ENCODE results near the gene DNM3.

Gene DNM3

GRCh38 chr1:172321451-172321850 is 480.2 kb downstream of the DNM3 start:
- Histone ChIP-seq H3K4me3 (ENCODE audit: low read length) (peak overlapping the region; percentile 72), H3K27me3 (replicated peaks; ENCODE audit: control insufficient read depth, insufficient read depth, low read length) (no peaks in the 10 kb centered on the region), H3K9ac (ENCODE audit: low read length) (peak overlapping the region; percentile 87), H3K4me1 (ENCODE audit: control insufficient read depth, insufficient read depth, low read length) (peaks cover 44% of the 10 kb centered on the region), H3K36me3 (ENCODE audit: control insufficient read depth, insufficient read depth, low read length, severe bottlenecking) (no peaks in the 10 kb centered on the region), H3K9me3 (ENCODE audit: control insufficient read depth, low read length) (no peaks in the 10 kb centered on the region)
- peak; percentile 83 for DNase-seq (ENCODE audit: low read depth)

DNA sequence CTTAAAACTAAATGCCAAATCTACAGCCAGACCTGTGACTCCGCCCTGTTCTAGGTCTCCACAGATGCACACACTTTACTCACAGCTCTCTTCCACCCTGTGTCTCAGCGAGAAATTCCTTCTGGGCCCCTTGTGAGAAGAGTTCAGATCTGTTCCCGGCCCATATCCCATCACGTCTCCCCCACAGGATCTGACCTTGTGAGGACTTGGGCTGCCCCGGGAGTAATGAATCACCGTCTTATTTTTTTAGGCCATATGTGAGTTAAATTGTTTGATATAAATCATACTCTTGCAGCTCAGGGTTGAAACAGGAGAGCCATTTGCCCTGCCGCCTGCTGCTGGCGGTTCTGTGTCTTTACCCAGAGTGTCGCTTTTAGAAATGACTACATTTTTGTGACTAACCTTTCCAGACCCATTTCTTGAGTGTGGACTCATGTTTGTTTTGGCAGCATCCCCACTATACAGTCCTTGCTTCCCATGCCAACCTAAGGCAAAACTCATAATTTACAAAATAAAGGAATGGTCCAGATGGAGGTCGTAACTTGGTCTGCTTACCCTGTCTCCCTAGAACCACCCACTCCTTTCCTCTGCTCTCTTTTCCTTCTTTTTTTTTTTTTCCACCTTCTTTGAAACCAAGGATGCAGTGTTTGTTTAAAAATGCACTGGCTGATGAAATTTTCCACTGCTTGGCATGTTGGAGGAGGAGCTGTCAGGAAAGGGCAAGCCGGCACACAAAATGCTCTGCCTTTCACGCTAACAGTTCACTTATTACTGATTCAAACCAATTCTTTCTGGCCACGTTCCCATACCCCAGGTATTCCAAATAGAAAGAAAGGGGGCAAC is 481.1 kb downstream of the DNM3 start:
- Histone ChIP-seq H3K9ac (ENCODE audit: low read length) (peak overlapping the region; percentile 87), H3K4me1 (ENCODE audit: control insufficient read depth, insufficient read depth, low read length) (peaks cover 44% of the 10 kb centered on the region), H3K9me3 (ENCODE audit: control insufficient read depth, low read length) (no peaks in the 10 kb centered on the region), H3K4me3 (ENCODE audit: low read length) (peak overlapping the region; percentile 72), H3K27me3 (replicated peaks; ENCODE audit: control insufficient read depth, insufficient read depth, low read length) (no peaks in the 10 kb centered on the region), H3K36me3 (ENCODE audit: control insufficient read depth, insufficient read depth, low read length, severe bottlenecking) (no peaks in the 10 kb centered on the region)
- peak; percentile 93 for DNase-seq (ENCODE audit: low read depth)

- no peaks in the 10 kb centered on the region for H3K36me3 ChIP-seq (ENCODE audit: control insufficient read depth, insufficient read depth, low read length, severe bottlenecking)
- H3K9ac ChIP-seq (ENCODE audit: low read length), result peak overlapping the region; percentile 87
- H3K27me3 ChIP-seq (replicated peaks; ENCODE audit: control insufficient read depth, insufficient read depth, low read length), result no peaks in the 10 kb centered on the region
- H3K9me3 ChIP-seq (ENCODE audit: control insufficient read depth, low read length), result no peaks in the 10 kb centered on the region
- peaks cover 44% of the 10 kb centered on the region for H3K4me1 ChIP-seq (ENCODE audit: control insufficient read depth, insufficient read depth, low read length)
- DNase-seq (ENCODE audit: low read depth), result no peak
- no peak overlapping the region for H3K4me3 ChIP-seq (ENCODE audit: low read length)
Measured at GRCh38 chr1:172323686-172324085, 482.4 kb downstream of the DNM3 start.

GRCh38 chr1:172324086-172324485 is 482.8 kb downstream of the DNM3 start:
- Histone ChIP-seq H3K9me3 (ENCODE audit: control insufficient read depth, low read length) (no peaks in the 10 kb centered on the region), H3K36me3 (ENCODE audit: control insufficient read depth, insufficient read depth, low read length, severe bottlenecking) (no peaks in the 10 kb centered on the region), H3K4me3 (ENCODE audit: low read length) (no peak overlapping the region), H3K9ac (ENCODE audit: low read length) (no peak overlapping the region), H3K4me1 (ENCODE audit: control insufficient read depth, insufficient read depth, low read length) (peaks cover 44% of the 10 kb centered on the region), H3K27me3 (replicated peaks; ENCODE audit: control insufficient read depth, insufficient read depth, low read length) (no peaks in the 10 kb centered on the region)
- no peak for DNase-seq (ENCODE audit: low read depth)

GRCh38 chr1:172324761-172325160 is 483.5 kb downstream of the DNM3 start:
- Histone ChIP-seq H3K9me3 (ENCODE audit: control insufficient read depth, low read length) (no peaks in the 10 kb centered on the region), H3K36me3 (ENCODE audit: control insufficient read depth, insufficient read depth, low read length, severe bottlenecking) (no peaks in the 10 kb centered on the region), H3K4me1 (ENCODE audit: control insufficient read depth, insufficient read depth, low read length) (peaks cover 44% of the 10 kb centered on the region), H3K27me3 (replicated peaks; ENCODE audit: control insufficient read depth, insufficient read depth, low read length) (no peaks in the 10 kb centered on the region), H3K4me3 (ENCODE audit: low read length) (no peak overlapping the region), H3K9ac (ENCODE audit: low read length) (no peak overlapping the region)
- DNase-seq (ENCODE audit: low read depth), result no peak

DNA sequence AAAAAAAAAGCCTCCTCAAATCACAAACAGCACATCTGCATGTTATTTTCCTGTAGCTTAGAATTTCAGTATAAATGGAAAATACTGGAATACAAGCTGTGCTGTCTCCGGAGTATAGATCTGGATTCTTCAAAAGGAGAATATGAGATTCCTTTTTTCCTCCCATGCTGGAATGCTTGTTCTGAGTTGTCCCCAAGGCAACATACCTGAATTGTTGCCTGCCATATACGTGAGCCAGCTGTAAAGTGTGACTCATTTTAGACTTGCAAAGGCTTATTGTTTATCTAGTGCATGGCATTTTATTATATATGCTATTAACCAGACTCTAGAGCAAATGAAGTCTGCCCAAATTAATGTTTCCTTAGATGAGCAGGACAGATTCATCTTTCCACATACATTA is 484.2 kb downstream of the DNM3 start:
- peak; percentile 67 for DNase-seq (ENCODE audit: low read depth)
- no peak overlapping the region for H3K9ac ChIP-seq (ENCODE audit: low read length)

GRCh38 chr1:172326136-172326535 is 484.8 kb downstream of the DNM3 start:
- H3K27me3 ChIP-seq (replicated peaks; ENCODE audit: control insufficient read depth, insufficient read depth, low read length), result no peaks in the 10 kb centered on the region
- H3K9me3 ChIP-seq (ENCODE audit: control insufficient read depth, low read length), result no peaks in the 10 kb centered on the region
- H3K9ac ChIP-seq (ENCODE audit: low read length), result no peak overlapping the region
- peaks cover 36% of the 10 kb centered on the region for H3K4me1 ChIP-seq (ENCODE audit: control insufficient read depth, insufficient read depth, low read length)
- no peak overlapping the region for H3K4me3 ChIP-seq (ENCODE audit: low read length)
- DNase-seq (ENCODE audit: low read depth), result peak; percentile 36
- H3K36me3 ChIP-seq (ENCODE audit: control insufficient read depth, insufficient read depth, low read length, severe bottlenecking), result no peaks in the 10 kb centered on the region

More for the DNA sequence above, 484.2 kb downstream of the DNM3 start:
- Histone ChIP-seq H3K4me3 (ENCODE audit: low read length) (no peak overlapping the region), H3K27me3 (replicated peaks; ENCODE audit: control insufficient read depth, insufficient read depth, low read length) (no peaks in the 10 kb centered on the region), H3K36me3 (ENCODE audit: control insufficient read depth, insufficient read depth, low read length, severe bottlenecking) (no peaks in the 10 kb centered on the region), H3K4me1 (ENCODE audit: control insufficient read depth, insufficient read depth, low read length) (peaks cover 43% of the 10 kb centered on the region), H3K9me3 (ENCODE audit: control insufficient read depth, low read length) (no peaks in the 10 kb centered on the region)

DNA sequence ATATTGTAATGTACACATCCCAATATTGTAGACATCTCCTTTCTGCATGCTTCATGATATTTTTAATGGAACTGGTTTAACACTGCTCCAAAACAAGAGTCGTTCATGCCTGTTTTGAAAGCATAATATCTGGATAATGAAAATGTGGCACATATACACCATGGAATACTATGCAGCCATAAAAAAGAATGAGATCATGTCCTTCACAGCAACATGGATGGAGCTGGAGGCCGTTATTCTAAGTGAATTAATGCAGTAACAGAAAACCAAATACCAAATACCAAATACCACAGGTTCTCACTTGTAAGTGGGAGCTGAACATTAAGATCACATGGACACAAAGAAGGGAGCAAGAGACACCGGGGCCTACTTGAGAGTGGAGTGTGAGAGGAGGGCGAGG is 487.0 kb downstream of the DNM3 start:
- Histone ChIP-seq H3K9me3 (ENCODE audit: control insufficient read depth, low read length) (no peaks in the 10 kb centered on the region), H3K27me3 (replicated peaks; ENCODE audit: control insufficient read depth, insufficient read depth, low read length) (no peaks in the 10 kb centered on the region)

GRCh38 chr1:172332230-172332629 is 490.9 kb downstream of the DNM3 start:
- Histone ChIP-seq H3K9me3 (ENCODE audit: control insufficient read depth, low read length) (no peaks in the 10 kb centered on the region), H3K4me1 (ENCODE audit: control insufficient read depth, insufficient read depth, low read length) (no peaks in the 10 kb centered on the region), H3K36me3 (ENCODE audit: control insufficient read depth, insufficient read depth, low read length, severe bottlenecking) (no peaks in the 10 kb centered on the region), H3K27me3 (replicated peaks; ENCODE audit: control insufficient read depth, insufficient read depth, low read length) (no peaks in the 10 kb centered on the region), H3K4me3 (ENCODE audit: low read length) (no peak overlapping the region), H3K9ac (ENCODE audit: low read length) (no peak overlapping the region)
- no peak for DNase-seq (ENCODE audit: low read depth)

More for the DNA sequence above, 487.0 kb downstream of the DNM3 start:
- Histone ChIP-seq H3K36me3 (ENCODE audit: control insufficient read depth, insufficient read depth, low read length, severe bottlenecking) (no peaks in the 10 kb centered on the region), H3K4me1 (ENCODE audit: control insufficient read depth, insufficient read depth, low read length) (peaks cover 15% of the 10 kb centered on the region), H3K9ac (ENCODE audit: low read length) (no peak overlapping the region), H3K4me3 (ENCODE audit: low read length) (no peak overlapping the region)
- no peak for DNase-seq (ENCODE audit: low read depth)

DNA sequence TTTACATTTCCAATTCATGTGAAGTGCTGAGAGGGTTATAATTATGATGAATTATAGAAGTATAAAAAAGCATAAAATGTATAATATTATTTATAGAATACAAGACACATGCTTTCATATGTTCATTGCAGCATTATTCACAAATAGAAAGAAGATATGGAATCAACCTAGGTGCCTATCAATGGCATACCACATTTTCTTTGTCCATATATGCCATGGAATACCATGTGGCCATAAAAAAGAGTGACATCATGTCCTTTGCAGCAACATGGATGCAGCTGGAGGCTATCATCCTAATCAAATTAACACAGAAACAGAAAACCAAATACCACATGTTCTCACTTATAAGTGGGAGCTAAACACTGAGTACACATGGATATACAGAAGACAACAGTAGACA is 494.1 kb downstream of the DNM3 start:
- no peaks in the 10 kb centered on the region for H3K4me1 ChIP-seq (ENCODE audit: control insufficient read depth, insufficient read depth, low read length)
- no peaks in the 10 kb centered on the region for H3K36me3 ChIP-seq (ENCODE audit: control insufficient read depth, insufficient read depth, low read length, severe bottlenecking)
- no peaks in the 10 kb centered on the region for H3K9me3 ChIP-seq (ENCODE audit: control insufficient read depth, low read length)
- H3K9ac ChIP-seq (ENCODE audit: low read length), result no peak overlapping the region
- no peaks in the 10 kb centered on the region for H3K27me3 ChIP-seq (replicated peaks; ENCODE audit: control insufficient read depth, insufficient read depth, low read length)
- no peak overlapping the region for H3K4me3 ChIP-seq (ENCODE audit: low read length)
- no peak for DNase-seq (ENCODE audit: low read depth)

DNA sequence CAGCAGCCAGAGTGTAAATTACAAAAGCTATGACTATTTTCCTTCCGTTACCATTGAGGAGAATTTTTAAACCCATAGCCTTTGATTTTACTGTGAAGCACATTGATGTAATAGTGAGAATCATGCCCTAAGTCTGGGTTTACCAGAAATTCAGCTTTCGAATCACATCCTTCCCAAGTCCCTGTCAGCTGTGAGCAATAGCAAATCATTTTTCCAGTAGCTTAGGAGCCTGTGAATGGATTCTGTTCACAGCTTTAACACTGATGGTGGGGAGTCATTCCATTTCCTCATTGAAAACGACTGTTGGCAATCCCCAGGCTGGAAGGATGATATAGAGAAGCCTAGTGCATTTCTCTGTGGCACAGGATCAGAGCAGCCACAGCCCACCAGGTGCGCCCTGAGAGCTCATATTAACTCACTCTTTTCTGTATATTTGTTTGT is 497.0 kb downstream of the DNM3 start:
- H3K4me1 ChIP-seq (ENCODE audit: control insufficient read depth, insufficient read depth, low read length), result peaks cover 10% of the 10 kb centered on the region
- H3K4me3 ChIP-seq (ENCODE audit: low read length), result no peak overlapping the region
- no peaks in the 10 kb centered on the region for H3K36me3 ChIP-seq (ENCODE audit: control insufficient read depth, insufficient read depth, low read length, severe bottlenecking)
- H3K9me3 ChIP-seq (ENCODE audit: control insufficient read depth, low read length), result no peaks in the 10 kb centered on the region
- H3K27me3 ChIP-seq (replicated peaks; ENCODE audit: control insufficient read depth, insufficient read depth, low read length), result no peaks in the 10 kb centered on the region
- DNase-seq (ENCODE audit: low read depth), result no peak
- no peak overlapping the region for H3K9ac ChIP-seq (ENCODE audit: low read length)

Data from adipocyte (in vitro differentiated cells).